Stimulated activated CD8-positive, alpha-beta memory T cell treated with anti-CD3 and anti-CD28 coated beads, Interleukin-7, amount 100 ng/mL, for 48 hours (primary cell): Measurements from ENCODE around the gene SMOC2.

Experiments
- DNase-seq, 2 donors: peaks; one replicate each; pipeline ENCODE4 v3.0.0-alpha.2; 2020; ENCODE audit warnings: low read depth in 1 of 2; ENCODE audit errors: extremely low read depth in 1 of 2

SMOC2 gene

DNA sequence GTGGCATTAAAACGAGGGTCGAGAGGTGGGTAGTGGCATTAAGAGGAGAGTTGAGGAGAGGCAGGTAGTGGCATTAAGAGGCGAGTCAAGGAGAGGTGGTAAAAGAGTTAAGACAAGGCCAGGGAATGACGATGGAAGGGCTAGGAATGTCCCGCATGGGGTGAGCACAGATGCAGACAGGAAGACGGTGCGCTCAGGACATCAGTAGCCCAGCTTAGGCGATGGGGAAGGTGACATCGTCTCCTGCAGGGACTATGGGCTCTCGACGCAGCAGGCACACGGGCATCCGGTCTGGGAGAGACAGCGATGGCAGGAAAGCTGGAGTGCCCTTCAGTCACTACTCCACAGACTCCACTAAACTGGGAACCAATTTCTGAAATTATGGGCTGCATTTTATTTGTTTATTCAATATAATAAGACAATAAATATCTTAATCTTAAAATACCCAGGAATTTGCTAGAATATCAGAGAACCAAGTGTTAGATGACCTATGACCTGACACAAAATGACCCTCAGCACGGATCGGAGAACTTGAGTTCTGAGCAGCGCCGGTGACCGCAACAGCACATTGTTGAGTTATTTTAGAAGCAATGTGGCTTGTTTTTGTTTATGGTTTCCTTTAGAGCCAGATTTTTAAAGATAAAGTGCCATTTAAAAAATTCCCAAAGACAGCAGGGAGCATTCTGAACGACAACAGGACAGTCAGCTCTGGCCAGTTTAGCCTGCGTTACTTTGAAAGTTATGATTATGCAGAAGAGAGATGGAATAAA is 177.7 kb downstream of the SMOC2 start:
- DNase-seq = no peak

GRCh38 chr6:168619560-168620314 is 178.8 kb downstream of the SMOC2 start:
- no peak for DNase-seq

DNA sequence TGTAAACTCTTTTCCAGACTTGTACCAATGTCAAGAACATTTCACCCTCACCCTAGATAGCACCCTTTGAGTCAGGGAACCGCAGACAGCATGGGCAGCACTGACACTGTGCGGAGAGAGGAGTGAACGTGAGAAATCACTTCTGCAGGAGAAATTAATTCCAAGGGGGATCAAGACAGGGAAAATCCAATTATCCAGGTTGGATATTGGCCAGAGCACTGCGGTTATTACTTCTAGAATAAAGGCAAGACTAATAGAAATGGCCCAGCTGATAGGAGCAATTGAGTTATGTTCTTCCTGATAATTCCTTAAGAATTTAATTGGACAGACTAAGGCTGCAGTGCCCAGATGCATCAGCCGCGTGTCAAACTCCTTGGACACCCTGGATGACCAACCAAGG is 179.6 kb downstream of the SMOC2 start:
- DNase-seq = no peak

DNA sequence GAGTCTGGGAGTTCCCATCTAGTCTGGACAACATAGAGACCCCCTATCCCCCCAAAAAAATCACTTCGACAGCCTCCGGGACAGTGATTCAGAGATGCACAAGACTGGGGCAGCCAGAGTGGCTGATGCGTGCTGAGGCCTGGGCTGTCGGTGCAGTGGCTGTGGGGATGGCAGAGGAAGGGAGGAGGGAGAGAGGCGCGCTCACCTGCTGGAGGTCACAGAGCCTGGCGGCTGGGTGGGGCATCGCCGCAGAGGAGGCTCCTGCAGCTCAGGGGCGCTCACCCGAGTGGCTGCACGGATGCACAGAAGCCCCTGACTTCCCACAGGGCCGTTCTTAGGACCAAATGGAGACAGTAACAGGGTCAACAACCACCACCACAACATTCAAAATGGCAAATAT is 182.8 kb downstream of the SMOC2 start:
- no peak for DNase-seq

DNA sequence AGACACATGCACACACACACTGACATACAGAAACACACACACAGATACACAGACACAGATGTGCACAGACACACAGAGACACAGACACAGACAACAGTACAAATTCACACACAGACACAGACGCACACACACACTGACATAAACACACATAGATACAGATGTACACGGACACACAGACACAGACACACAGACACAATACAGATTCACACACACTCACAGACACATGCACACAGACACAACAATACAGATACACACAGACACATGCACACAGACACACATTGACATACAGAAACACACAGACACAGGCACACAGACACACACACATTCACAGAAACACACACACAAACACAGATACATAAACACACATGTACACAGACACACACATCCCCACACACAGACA is 183.6 kb downstream of the SMOC2 start:
- no peak for DNase-seq

DNA sequence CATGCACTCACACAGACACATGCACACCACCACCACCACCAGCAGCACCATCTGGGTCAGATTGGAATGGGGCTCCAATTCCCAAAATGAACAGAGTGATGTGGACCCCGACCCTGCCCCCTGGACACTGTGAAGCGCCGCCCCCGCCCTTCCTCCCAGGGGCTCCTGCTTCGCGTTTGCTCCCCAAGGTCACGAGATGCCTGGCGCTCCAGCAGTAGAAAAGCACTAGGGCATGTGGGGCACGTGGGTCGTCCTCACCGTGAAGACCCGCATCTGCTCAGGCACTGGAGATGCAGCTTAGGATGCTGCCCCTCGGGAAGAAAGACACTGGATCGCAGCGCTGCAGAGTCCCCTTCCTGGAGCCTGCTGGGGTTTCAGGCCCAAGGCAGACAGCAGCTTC is 184.0 kb downstream of the SMOC2 start:
- DNase-seq = no peak

DNA sequence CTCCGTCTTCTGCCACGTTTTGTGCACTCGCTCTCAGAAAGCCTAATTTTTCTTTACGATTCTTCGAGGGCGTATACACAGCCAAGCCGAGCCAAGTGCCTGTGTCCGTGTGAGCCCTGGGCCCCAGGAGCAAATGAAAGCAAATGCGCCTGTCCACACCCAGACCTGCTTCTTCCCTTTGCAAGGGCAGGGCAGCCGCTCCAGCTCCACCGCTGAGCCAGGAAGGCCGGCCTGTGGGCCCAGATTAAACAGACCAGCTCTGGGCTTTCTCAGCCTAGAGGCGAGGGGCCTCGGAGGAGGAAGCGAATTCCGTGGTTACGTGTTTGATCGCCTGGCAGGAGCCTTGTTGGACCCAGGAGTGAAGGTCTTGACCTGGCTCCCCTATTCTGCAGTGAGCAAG is 184.6 kb downstream of the SMOC2 start:
- no peak for DNase-seq

- DNase-seq = no peak
Observed at GRCh38 chr6:168626046-168626602, 185.1 kb downstream of the SMOC2 start.

GRCh38 chr6:168627506-168628175 is 186.7 kb downstream of the SMOC2 start:
- DNase-seq = no peak

- DNase-seq = no peak
Observed at GRCh38 chr6:168628176-168628553, 187.2 kb downstream of the SMOC2 start.

DNA sequence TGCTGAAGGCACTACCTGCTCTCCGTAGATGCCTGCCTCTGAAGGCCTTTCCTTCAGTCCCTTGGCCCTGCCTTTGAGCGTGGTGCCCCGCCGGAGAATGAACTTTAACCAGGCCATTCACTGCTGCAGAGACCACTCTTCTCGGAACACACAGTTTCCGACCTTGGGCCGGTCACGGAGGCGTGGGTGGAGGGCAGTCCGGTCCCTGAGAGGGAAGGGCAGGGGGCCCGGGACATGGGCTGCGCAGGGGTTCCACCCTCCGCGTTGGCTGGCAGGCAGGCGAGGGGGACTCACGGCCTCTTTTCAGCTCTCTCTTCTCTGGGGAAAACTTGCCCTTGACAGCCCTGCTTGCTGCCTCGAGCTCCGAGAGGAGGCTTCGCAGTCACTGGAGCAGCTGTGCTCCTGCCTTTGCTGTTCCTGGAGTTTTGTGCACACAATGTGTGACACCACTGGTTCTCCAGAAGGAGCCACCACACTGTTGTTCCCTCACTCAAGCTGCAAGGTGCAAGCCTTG is 187.8 kb downstream of the SMOC2 start:
- DNase-seq = no peak

- DNase-seq = no peak
Observed at GRCh38 chr6:168631564-168631963, 190.6 kb downstream of the SMOC2 start.

GRCh38 chr6:168632694-168633093 is 191.7 kb downstream of the SMOC2 start:
- DNase-seq = no peak

DNA sequence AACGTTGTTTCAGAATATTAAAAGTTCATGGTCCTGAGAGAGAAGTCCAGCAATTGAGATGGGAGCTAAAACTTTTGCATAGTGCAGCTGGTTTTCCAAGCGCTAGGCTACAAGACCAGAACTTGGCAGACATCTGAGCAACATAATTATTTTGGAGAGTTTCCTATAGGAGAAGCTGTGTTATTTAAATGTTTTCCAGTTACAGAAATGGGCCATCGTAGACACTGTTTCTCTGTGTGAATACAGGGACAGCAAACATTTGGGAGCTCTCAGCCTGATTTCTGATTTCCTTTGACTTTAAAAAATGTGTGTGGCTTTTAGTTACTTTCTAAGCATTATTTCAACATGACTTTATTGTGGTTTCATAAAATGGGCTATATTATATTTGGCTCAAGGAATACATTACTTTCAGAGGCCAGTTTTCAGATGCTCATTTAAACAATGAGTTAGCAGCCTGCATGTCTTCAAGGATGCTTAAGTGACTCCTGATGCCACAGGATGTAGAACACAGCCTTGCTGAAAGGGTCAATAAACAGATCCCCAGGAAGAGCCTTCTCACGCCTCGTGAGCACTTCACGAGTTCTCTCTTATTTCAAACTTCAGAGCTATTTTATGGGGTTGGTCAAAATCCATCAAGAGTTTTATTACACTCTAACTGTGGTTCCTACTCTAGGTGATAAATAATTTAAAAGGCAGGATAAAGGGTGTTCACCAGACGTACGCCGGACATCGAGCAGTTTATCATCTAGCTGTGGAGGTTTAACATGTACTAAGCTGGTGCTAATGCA is 193.8 kb downstream of the SMOC2 start:
- DNase-seq = no peak

GRCh38 chr6:168636147-168637004 is 195.4 kb downstream of the SMOC2 start:
- DNase-seq = no peak

DNA sequence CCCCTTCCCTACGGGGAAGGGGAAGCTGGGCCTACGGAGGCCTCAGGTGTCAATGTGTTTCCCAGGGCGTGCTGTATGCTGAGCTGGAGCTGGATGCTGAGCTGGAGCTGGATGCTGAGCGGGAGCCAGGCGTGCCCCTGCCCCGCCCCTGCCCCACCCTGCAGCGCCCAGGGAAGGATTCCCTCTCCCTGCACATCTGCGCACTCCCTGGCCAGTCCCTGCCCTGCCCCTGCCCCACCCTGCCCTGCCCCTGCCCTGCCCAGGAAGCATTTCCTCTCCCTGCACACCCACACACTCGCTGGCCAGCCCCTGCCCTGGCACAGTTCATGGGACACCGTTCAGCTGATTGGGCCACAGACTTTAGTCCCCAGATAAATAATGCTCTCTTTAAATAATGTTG is 196.8 kb downstream of the SMOC2 start:
- DNase-seq = no peak

GRCh38 chr6:168638468-168639271 is 197.7 kb downstream of the SMOC2 start:
- no peak for DNase-seq

DNA sequence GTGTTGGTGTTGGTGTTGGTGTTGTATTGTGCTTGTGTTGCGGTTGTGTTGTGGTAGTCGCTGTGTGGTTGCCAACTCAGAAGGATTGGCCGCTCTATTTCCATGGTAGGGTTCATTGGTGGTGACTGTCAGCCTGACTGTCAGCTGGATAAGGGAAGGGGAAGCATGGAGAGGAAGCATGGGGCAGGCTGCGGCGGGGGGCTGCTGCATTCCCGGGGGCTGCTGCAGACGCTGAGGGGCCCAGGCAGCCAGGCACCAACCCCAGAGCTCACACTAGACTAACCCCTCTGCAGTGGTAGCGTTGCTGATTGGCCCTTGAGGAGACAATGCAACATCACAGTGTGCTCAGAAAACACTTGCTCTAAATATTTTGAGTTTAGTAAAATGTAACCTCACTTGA is 199.2 kb downstream of the SMOC2 start:
- DNase-seq = no peak

DNA sequence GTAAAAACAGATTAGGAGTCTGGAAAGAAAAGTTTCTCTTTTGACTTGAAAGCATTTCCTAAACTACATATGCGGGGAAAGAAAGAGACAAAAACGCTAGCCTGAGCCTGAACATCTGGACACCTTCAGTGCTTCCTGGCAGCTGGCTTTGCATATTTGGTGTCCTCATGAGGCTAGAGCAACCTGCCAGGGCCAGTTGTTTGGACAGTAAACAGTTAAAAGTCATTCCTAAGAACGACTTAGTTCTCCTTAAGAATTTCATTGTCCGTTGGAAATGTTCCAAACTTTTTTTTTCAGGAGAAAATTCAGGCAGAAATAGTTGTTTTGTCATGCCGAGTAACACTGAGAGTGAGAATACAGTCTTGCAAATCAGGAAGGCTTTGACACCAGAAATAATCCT is 199.8 kb downstream of the SMOC2 start:
- DNase-seq = no peak
